DND-41 (cell line): ENCODE measurements around the gene TAF15.

ENCODE experiments used
- CTCF ChIP-seq: IDR thresholded peaks from 2 replicates; pipeline ENCODE4 v1.5.1; 2012; ENCODE audit warnings: borderline replicate concordance, low read length, moderate library complexity, mild to moderate bottlenecking; ENCODE audit not compliant: poor library complexity, severe bottlenecking; ENCODE audit errors: extremely low read depth
- EZH2 ChIP-seq: IDR thresholded peaks from 3 replicates; pipeline ENCODE4 v1.6.1; 2012; ENCODE audit warnings: borderline replicate concordance, low read depth, mild to moderate bottlenecking, moderate library complexity, low read length, inconsistent platforms; ENCODE audit not compliant: severe bottlenecking

GRCh38 chr17:35793257-35793656, 16.0 kb upstream of the TAF15 start:
- TF ChIP-seq CTCF (no peak), EZH2 (no peak)
